GM12864 (cell line): ENCODE data around the gene RELCH.

Experiments
- DNase-seq: peaks from one replicate; pipeline ENCODE4 v3.0.0-alpha.2; 2011; ENCODE audit warnings: low read depth
- H3K4me3 ChIP-seq: 2 replicates; pipeline ENCODE4 v1.5.1; 2011; ENCODE audit warnings: mild to moderate bottlenecking, low read depth, low read length, control low read depth
- TF ChIP-seq, protein P1 (sequence below): IDR thresholded peaks from 2 replicates; pipeline ENCODE4 v1.5.1; 2011; ENCODE audit warnings: low read depth, mild to moderate bottlenecking, moderate library complexity, low read length, control low read depth, inconsistent platforms; ENCODE audit errors: missing control alignments

RELCH gene

DNA sequence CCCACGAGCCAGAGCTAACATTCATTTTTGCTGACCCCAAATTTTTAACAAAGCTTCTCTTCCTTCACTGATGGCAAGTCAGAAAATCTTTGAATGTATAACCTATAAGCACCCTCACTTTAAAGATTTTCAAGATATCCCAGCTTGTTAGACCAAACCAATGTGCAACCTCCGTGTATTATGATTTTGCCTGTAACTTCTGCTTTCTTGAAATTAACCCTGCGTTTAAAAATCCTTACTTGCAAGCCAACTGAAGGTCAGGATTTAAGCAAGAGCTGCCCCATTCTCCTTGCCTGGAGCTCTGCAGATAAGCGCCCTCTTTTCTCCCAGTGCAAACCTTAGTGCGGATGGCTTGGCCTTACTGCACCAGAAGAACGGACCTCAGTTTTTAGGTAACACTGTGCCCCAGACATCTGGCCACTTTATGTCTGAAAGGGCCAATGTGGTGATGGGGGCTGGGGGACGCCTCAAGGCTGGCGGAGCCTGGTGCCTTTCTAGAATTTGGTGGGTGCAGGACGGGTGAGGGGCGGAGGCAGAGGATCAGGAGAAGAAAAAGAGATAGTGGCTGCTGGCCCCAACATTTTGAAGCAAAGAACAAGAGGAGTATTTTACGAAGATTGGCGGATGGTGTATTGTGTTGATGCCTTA is 137.2 kb downstream of the RELCH start:
- DNase-seq = no peak
- TF ChIP-seq, protein P1, sequence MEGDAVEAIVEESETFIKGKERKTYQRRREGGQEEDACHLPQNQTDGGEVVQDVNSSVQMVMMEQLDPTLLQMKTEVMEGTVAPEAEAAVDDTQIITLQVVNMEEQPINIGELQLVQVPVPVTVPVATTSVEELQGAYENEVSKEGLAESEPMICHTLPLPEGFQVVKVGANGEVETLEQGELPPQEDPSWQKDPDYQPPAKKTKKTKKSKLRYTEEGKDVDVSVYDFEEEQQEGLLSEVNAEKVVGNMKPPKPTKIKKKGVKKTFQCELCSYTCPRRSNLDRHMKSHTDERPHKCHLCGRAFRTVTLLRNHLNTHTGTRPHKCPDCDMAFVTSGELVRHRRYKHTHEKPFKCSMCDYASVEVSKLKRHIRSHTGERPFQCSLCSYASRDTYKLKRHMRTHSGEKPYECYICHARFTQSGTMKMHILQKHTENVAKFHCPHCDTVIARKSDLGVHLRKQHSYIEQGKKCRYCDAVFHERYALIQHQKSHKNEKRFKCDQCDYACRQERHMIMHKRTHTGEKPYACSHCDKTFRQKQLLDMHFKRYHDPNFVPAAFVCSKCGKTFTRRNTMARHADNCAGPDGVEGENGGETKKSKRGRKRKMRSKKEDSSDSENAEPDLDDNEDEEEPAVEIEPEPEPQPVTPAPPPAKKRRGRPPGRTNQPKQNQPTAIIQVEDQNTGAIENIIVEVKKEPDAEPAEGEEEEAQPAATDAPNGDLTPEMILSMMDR = no peak
- peak overlapping the region; percentile 44; the same call in 1 of the 2 replicates for H3K4me3 ChIP-seq

- no peak for DNase-seq
- TF ChIP-seq, protein P1 = peak; percentile 46
- H3K4me3 ChIP-seq = peak within 1 kb of the TSS; percentile 55
Measured at GRCh38 chr18:62324917-62325805, 138.1 kb downstream of the RELCH start, which contains the start of gene TNFRSF11A. Gene TNFRSF11A (plus strand): TSS chr18:62325310. CDS start chr18:62325353, 43 bp downstream.

GRCh38 chr18:62325806-62326645 is 139.0 kb downstream of the RELCH start:
- TF ChIP-seq, protein P1 = no peak
- DNase-seq = peak; percentile 10
- H3K4me3 ChIP-seq = peak overlapping the region; percentile 55

DNA sequence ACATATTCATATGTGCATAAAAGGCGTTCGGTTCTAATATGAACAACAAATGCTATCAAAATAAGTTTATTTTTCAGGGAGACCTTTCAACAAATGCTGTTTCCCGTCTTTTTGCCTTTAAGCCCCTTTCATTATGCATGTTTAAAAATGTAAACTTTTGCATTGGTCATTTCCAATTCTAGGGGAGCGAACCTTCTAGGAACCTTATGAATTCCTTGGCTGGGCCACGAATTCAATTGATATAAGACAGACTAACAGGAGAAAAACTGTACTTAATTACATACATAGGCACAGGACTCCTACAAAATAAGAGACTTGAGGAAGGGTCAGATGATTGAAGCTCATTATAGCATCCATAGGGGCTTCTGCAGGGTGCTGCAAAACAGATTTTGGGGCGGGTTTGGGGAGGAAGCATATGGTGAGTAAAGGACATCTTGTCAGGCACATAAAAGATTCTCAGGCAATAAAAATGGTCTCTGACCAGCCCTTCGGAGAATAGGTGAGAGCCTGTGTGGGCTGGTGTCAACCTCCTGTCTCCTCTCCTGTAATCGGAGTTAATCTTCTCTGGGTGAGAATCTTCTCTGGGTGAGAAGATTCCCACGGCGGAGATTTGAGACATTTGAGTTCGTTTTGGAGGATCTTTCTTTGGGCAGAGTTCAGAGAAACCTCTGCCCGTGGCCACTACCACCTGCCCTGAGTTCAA is 139.7 kb downstream of the RELCH start:
- no peak overlapping the region for H3K4me3 ChIP-seq
- TF ChIP-seq, protein P1 = no peak
- no peak for DNase-seq

DNA sequence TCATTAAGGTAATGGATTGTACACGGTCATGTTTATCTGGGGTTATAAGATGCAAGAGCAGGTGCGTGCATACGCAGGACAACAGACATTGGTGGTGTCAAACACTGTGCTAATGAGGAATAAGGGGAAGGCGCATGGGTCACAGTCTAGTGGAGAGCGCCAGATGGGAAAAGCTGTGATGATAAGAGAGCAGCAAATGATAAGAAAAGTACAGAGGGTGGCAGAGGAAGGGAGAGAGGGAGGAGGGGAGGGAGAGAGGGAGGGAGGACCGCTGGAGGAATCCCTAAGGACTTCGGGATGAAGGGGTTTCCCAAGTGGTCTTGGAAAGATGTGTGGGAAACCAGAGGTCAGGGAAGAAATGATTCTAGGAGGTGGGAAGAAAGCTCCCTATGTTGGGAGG is 140.9 kb downstream of the RELCH start:
- TF ChIP-seq, protein P1 = no peak
- no peak overlapping the region for H3K4me3 ChIP-seq
- no peak for DNase-seq
